GM10266 (cell line): ENCODE data around the gene IRS1.

Source experiments
- DNase-seq: peaks from one replicate; pipeline ENCODE4 v3.0.0; 2012; ENCODE audit errors: extremely low spot score
- CTCF ChIP-seq: IDR thresholded peaks from 2 replicates; pipeline ENCODE4 v1.5.1; 2012; ENCODE audit warnings: mild to moderate bottlenecking, low read depth; ENCODE audit not compliant: control insufficient read depth, insufficient read depth; ENCODE audit errors: missing control alignments

IRS1 gene

GRCh38 chr2:226839951-226840350, 40.3 kb upstream of the IRS1 start:
- TF ChIP-seq CTCF, result no peak
- no peak for DNase-seq

- TF ChIP-seq CTCF, result no peak
- DNase-seq, result no peak
These were observed 39.5 kb upstream of the IRS1 start for GRCh38 chr2:226839161-226839560.

- no peak for TF ChIP-seq CTCF
- DNase-seq, result peak; percentile 27
These were observed 39.1 kb upstream of the IRS1 start for GRCh38 chr2:226838722-226839121.

DNA sequence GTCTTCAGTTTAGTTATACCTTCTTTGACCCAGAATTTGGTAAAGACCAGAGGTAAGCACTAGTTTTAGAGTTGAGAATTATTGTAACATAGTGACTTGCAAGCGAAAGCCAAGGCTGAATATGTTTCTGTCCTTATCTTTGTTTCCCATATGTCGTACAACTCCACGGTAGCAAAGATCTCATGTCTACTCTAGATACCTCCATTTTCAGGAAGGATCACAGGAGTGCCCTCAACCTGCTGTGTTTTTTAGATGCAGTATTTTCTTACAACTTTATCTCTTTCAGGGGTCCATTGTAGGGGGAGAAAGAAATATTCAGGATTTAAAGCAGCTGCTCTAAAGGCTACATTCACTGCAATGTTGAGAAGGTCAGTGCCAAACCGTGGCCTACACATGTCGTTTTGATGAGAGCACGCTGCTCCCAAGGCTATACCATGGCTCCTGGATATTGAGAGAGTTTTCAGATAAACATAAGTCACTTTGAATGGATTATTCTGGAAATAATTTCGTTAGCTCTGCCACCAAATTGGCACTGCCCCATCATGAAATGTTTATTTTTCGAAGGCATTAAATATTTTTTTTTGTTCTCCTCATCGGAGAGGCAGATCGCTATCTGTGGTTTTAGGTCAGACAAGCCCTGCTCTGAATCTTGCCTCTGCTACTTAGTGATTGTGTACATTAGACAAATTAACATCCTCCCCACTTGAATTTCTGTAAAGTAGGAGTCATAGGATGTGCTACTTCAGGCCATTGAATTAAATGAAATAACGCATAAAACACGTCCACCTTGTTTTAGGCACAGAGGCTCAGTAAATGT, 38.4 kb upstream of the IRS1 start:
- no peak for DNase-seq
- TF ChIP-seq CTCF, result no peak

- no peak for TF ChIP-seq CTCF
- DNase-seq, result no peak
These were observed 37.7 kb upstream of the IRS1 start for GRCh38 chr2:226837334-226837733.

- no peak for DNase-seq
- no peak for TF ChIP-seq CTCF
These were observed 36.9 kb upstream of the IRS1 start for GRCh38 chr2:226836548-226836885.

GRCh38 chr2:226835796-226836547, 36.4 kb upstream of the IRS1 start, which contains the start of gene RHBDD1:
TSS of gene RHBDD1 (plus strand) at chr2:226836054. CDS start at chr2:226864694, 28,640 bp downstream.
- no peak for TF ChIP-seq CTCF
- peak; percentile 92 for DNase-seq
